Activated gamma-delta T cell treated with Interleukin-2 at 50 U/mL for 16 hours (primary cell): ENCODE data around the gene HSD3B7.
"Not testable (repeated sequence)": the region's sequence is repeated elsewhere in the genome, so short reads cannot be mapped to it uniquely, and the experiment has no call there.

Experiments used
- DNase-seq: peaks from one replicate; pipeline ENCODE4 v3.0.0-alpha.2; 2020

HSD3B7 gene

DNA sequence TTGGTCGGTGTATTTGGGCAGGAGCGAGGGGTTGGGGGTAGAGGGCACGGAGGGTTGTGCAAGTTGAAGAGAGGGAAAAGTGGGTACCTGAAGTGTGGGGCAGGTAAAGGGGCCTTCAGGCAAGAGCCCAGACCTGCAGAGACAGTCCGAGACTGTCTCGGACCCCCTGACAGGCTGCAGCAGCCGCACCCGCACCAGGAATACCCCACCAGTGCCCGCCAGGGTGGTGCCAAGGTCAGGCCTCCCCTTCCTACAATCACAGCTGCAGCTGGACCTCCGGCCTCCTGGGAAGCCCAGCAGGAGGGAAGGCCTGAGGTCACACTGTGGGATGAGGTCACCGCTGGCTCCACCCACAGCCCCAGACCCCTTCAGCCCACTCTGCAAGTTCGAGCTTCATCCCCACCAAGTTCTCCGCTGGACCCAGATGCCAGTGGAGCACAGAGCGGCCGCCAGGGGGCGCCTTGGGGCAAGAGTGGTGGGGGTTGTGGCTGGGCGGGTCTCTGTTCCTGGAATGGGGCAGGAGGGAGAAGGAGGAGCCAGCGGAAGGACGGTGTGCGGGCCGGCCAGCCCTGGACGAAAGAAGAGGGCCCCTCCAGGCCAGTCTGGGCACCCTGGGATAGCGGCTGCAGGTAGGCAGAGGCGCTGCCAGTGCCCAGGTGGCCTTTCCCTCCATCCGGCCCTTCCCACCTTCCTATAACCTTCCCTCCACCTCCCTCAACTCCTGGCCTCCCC lies at the start of gene HSD3B7:
HSD3B7 (plus strand) TSS at position 539 of the 732 bp plus-strand sequence. CDS start 452 bp downstream, outside the sequence.
- DNase-seq: peak; percentile 81

DNA sequence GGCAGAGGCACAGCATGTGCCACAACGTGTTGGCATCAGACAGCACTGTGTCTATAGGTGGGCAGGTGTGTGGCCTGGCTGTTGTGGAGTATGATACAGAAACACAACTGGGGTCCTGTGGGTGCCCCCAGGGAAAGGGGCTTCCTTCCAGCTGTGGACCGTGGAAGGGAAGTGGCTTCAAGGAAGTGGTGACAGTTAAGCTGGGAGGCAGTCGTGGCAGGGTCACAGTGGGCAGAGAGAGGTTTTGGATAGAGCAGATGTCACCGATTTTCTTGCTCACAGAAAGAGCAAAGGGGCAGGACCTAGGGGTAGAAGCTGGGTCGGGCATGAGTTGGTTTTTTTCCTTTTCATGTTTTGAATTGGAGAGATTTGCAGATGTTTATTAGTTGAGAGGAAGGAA lies 47.3 kb upstream of the HSD3B7 start:
- DNase-seq: no peak

DNA sequence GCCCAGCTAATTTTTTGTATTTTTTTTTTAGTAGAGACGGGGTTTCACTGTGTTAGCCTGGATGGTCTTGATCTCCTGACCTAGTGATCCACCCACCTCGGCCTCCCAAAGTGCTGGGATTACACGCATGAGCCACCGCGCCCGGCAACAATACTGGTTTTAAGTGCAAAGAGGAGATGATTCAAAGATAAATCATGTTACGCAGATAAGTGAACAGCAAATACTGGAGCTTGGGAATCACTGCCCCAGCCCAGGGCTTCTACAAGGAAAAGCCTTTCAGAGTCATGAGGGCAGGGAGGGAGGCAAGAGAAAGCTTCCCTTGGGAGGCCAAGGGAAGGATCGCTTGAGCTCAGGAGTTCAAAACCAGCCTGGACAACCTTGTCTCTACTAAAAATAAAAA lies 45.4 kb upstream of the HSD3B7 start:
- not testable (repeated sequence) for DNase-seq

DNA sequence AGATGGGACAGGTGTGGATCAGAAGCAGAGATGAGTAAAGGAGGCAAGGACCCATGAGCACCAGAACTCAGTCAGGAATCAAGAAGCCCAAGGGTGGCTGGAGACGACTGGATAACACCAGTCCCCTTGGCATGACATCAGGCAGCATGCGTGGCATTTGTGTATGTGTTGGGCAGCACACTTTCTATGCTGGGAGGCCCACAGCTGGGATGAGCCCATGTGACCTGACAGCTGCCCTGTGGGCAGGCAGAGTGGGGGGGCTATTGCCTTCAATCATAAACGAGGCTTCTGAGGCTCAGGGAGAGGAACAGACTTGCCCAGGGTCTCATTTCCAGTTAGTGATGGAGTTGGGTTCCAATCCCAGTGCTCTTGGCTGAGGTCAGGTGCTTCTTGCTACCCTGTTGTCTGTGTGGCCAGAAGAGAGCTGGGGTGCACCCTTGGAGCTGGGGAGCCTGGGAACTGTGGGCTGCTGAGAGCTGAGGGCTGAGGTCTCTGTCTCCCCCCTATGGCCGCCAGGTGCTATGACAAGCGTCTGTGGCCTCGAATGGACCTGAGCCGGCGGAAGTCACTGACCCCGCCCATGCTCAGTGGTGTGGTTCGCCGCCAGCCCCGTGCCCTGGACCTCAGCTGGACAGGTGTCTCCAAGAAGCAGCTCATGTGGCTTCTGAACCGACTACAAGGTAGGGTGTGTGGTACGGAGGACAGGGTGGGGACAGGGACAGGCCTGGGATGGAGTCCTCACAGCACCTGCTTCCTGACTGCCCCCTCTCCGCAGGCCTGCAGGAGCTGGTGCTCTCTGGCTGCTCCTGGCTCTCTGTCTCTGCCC lies 43.2 kb upstream of the HSD3B7 start:
- peak; percentile 62 for DNase-seq

DNA sequence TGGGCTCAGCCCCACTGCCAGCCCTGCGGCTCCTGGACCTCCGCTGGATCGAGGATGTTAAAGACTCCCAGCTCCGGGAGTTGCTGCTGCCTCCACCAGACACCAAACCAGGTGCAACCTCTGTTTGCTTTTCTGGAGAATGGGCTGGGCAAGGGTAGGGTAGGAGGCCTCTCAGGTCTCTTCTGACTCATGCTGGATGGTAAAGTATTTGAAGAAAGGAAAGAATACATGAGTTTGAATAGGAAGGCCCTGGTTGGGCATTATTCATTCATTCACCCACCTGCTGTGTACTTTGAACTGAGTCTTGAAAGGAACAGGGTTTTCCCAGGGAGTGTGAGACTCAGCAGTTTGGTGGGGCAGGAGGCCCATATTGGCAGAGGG lies 42.6 kb upstream of the HSD3B7 start:
- no peak for DNase-seq

DNA sequence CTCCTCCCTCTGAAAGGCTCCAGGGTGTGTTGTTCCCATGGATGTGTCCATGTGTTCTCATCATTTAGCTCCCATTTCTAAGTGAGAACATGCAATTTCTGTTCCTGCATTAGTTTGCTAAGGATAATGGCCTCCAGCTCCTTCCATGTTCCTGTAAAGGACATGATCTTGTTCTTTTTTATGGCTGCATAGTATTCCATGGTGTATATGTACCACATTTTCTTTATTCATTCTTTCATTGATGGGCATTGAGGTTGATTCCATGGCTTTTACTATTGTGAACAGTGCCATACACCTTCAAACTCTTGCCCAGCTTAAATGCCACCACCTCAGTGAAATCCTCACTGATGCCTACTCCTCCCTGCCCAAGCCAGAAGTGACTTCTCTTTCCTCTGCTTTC lies 40.7 kb upstream of the HSD3B7 start:
- no peak for DNase-seq

DNA sequence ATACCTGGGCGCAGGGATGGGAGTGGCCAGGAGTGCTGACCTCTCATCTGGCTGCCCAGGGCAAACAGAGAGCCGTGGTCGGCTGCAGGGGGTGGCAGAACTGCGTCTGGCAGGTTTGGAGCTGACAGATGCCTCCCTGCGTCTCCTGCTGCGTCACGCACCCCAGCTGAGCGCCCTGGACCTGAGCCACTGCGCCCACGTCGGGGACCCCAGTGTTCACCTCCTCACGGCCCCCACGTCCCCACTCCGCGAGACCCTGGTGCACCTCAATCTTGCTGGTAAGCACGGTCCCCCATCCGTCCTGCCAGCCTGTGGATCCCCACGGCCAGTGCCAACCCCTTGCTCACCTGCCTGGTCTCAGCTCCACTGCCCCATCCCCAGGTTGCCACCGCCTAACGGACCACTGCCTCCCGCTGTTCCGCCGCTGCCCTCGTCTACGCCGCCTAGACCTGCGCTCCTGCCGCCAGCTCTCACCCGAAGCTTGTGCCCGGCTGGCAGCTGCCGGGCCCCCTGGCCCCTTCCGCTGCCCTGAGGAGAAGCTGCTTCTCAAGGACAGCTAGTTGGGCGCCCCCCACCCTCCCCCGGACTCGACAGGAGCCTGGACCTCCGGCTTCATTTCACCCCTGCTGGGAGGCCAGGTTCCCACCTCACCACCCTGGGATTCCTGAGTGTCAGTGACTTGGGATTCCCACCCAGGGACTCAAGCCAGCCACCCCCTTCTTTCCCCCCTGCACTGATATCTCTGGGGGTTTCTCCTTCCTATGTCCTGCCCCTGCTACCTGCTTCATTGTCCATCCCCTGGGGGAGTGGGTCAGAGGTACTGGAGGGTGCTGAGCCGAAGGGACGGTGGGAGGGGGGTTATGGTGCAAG lies 38.1 kb upstream of the HSD3B7 start:
- DNase-seq: no peak

DNA sequence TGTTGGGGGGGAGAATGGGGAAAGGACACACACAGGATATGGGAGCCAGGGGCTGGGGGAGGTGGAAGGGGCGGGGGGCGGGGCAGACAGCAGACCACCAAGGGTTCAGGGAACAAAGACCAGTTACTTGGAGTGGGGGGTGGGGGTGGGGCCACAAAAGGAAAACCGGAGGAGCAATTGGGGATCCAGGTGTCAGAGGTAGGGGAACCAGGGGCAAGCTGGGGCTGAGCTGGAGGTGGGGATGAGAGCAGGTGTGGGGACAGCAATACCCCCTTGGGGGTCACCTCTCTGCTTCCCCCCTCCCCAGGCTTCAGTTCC lies 37.5 kb upstream of the HSD3B7 start:
- no peak for DNase-seq

DNA sequence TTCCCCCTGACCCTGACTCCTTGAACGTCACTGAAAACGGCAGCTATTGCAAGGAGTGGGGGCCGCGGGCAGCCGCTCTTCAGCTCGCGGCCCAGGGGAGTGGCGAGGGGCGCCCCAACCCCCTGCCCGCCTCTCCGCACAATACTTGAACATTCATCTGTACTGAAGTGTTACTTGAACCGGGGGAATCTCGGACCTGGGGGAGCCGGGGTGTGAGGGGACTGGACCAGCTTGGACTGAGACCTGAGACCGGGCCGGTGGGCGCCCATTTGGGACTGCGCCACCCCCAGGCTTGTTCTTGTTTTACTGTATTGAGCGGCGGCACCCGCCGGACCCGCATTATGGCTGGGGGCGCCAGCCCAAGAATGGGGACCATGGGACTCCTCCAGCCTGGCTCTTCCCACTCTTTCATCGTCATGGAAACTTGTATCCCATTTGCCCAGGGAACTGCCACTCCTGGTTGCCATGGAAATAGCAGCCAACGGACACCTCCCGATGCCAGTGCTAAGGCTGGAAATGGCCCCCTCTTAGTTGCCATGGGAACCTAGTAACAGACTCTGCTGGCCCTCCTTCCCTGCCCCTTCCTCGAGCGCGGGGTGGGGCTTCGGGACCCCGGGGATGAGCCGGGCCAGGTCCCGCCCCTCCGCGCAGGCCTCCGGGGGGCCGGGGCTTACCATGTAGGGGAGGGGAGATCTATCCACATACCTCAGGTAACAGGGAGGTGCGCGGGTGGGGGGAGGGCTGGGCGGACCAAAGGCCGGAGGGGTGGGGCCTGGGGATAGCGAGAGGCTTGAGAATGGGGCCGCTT lies 36.9 kb upstream of the HSD3B7 start:
- no peak for DNase-seq

DNA sequence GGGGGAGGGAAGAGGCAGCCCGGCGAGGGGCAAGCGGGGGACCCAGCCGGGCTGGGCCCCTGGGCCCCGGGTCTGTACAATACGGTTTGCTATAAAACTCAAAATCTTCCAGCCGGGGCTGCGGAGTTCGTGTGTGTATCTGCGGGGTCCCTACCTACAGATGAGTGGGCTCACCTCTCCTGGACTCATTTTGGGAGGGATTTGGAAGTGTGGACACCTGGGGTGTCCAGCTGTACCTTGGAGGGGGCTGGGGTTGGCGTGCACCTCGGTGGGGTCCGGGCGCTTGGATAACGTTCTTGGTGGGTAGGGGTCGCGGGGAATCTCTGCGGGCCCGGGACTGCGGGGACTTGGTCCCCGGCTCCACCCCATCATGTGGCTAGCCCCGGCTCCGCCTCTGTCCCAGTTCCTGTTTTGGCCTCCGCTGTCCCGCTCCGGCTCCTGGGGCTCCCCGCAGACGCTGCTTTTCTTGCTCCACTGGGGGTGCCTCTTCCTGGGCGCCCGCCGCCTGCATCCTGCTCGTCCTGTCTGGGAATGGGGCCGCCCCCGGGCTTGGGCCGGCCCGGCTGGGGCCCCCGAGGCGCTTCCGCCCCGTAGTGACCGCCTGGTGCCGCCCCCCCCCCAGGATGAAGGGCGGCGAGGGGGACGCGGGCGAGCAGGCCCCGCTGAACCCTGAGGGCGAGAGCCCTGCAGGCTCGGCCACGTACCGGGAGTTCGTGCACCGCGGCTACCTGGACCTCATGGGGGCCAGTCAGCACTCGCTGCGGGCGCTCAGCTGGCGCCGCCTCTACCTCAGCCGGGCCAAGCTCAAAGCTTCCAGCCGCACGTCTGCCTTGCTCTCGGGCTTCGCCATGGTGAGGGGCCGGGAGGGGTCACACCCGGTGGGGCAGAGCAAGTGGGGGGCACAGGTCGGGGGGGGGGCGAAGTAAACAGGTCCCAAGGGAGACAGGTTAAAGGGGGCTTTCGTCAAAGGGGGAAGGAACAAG lies 36.0 kb upstream of the HSD3B7 start, which contains the start of gene ORAI3:
ORAI3 (plus strand) TSS at position 402 of the 983 bp plus-strand sequence; CDS start at position 624, 222 bp downstream.
- DNase-seq: peak; percentile 38

DNA sequence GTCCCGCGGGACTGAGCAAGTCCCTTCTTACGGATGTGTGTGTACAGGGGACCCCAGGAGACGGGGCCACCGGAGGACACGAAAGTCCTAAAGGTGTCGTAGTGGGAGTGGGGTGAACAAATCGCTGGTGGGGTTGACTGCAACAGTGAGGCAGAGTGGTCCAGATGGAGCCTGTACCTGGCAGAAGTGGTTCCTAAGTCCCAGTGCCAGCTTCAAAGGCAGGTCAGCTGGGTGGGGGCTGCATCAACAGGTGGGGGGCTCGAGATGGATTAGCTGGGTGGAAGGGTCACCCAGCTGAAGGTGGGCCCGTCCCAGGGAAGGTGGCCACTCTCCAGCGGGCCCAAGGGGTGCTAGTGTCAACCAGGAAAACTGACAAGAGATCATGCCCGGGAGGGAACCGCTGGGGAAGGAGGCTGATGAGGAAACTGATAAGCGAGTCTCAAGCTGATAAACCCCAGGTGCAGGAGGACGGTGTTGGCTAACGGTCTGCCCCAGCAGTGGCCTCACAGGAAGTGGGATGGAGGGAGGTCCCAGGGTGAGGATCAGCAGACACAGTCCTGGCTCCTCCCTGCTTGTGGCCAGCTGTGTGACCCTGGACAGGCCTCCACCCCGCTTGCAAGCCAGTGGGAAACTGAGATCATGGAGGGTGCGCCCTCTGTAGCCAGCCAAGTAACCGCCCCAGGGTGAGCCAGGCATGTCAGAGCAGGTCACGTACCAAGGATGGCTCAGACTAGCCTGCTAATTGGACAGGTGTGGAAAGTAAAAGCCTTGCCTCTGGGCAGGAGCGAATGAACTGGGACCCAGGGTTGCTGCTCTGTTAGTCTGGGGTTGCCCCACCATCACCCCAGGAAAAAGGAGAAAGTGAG lies 35.1 kb upstream of the HSD3B7 start:
- no peak for DNase-seq

DNA sequence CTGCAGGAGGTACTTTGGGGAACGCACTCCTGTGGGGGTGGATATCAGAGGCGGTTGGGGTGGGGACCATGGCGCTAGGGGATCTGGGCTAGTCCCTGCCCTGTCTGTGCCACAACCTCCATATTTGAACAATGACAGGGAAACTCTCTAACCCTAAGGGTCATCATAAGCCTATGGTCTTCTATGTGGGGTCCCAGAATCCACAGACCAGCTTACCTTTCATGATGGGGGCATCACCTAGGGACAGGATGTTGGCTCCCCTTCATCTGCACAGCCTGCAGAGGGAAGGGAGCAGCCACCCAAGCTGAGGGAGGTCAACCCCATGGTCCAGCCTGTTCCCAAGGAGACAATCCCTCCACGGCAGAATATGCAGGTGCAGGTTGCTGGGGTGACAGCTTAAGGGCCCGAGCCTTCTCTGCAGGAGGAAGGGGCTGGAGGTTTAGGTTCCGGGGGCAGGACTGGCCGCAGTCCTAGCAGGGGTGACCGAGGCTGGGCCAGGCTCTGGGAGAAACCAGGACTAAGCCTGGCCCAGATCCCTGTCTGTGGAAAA lies 34.4 kb upstream of the HSD3B7 start:
- no peak for DNase-seq

DNA sequence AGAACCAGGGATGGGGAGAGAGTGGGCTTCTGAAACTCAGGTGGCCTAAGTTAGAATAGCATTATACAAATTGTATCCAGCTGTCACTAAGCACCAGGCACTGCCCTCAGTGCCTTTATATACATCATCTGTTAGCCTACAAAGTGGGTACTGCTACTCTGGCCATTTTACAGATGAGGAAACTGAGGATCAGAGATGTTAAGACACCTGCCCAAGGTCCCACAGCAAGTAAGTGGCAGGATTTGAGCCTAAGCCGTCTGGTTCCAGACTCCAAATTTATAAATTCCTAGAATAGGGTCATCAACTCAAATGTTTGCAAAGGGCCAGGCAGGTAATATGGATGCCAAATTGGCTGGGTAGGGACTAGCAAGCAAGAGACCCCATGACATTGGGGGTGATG lies 33.8 kb upstream of the HSD3B7 start:
- DNase-seq: no peak

DNA sequence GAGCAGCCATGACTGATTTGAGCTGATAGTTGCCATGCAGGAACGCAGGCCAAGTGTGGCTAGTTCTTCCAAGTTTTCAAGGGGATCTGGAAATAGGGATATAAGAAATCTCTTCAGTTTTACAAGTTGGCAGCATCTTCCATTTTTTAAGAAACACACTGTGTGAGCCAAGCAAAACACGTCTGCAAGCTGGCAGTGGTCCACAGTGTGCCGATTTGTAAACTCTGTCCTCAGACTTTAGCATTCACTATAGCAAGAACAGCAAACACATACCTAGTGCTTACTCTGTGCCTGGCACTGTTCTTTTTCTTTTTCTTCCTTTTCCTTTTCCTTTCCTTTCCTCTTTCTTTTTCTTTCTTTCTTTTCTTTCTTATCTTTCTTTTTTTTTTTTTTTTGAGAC lies 33.3 kb upstream of the HSD3B7 start:
- no peak for DNase-seq

DNA sequence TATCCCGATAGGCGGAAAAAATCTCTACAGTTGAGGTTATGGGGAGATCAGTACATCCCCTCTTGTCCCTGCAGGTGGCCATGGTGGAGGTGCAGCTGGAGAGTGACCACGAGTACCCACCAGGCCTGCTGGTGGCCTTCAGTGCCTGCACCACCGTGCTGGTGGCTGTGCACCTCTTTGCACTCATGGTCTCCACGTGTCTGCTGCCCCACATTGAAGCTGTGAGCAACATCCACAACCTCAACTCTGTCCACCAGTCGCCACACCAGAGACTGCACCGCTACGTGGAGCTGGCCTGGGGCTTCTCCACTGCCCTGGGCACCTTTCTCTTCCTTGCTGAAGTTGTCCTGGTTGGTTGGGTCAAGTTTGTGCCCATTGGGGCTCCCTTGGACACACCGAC lies 31.9 kb upstream of the HSD3B7 start:
- DNase-seq: no peak

DNA sequence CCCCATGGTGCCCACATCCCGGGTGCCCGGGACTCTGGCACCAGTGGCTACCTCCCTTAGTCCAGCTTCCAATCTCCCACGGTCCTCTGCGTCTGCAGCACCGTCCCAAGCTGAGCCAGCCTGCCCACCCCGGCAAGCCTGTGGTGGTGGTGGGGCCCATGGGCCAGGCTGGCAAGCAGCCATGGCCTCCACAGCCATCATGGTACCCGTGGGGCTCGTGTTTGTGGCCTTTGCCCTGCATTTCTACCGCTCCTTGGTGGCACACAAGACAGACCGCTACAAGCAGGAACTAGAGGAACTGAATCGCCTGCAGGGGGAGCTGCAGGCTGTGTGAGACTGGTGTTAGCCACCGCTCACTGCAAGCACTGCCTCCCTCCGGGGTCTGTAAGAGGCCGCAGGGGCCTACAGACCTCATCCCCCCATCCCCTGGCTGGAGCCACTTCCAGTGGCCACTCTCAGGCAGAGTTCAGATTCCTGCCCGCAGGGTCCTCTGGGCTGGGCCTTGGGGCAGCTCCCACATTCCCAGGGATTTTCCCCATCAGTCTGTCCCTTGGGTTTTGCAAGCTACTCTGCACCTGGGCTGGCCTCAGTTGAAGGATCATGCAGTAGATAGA lies 31.4 kb upstream of the HSD3B7 start:
- peak; percentile 57 for DNase-seq

DNA sequence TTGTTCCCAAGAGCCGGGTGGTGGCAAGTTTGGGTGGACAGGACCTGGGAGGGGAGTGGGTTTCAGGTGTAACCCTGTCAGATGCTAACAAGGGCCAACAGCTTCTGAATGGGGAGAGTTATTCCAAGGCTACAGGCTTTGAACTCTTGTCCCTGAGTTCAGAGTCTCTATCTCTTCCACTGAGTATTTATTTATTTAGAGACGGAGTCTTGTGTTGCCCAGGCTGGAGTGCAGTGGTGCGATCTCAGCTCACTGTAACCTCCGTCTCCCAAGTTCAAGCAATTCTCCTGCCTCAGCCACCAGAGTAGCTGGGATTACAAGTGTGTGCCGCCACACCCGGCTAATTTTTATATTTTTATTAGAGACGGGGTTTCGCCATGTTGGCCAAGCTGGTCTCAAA lies 30.0 kb upstream of the HSD3B7 start:
- no peak for DNase-seq

DNA sequence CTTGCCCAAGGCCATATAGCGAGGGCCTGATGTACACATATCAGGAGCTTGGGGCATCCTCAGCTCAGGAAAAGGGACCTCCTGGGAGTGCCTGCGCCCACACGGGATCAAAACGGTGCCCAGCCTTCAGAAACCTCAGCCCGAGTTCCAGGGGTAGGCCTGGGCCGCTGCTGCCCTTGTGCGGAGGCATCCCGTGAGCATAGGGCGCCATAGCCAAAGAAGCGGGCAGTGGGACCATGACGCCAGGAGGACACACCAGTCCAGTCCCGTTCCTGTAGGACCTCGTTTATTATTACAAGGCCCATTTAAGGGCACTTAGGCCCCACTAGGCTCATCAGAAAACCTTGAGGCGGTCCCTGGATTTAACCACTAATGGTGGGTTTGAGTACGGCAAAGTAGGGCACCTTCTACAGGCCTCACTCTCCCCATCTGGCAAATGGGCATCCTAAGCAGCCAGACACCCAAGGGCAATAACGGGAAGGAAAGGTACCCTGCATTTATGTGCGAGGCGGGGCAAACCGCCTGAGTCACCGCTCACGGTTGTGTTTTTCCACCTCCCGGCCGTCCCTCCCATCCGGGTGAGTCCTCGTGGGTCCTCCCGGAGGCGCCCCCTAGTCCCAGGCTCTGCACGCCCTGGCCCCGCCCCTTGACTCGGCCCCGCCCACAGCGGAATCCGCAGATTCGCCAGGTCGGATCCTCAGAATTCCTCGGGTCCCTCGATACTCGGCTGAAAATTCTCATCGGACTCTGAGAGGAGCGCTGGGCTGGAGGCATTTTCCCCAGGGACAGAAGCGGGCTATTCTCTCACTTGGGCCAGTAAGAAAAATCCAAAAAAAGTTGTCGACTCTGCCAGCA lies 28.2 kb upstream of the HSD3B7 start:
- peak; percentile 84 for DNase-seq
